ENCODE results near the gene PPP1R9A.

The PPP1R9A gene

DNA sequence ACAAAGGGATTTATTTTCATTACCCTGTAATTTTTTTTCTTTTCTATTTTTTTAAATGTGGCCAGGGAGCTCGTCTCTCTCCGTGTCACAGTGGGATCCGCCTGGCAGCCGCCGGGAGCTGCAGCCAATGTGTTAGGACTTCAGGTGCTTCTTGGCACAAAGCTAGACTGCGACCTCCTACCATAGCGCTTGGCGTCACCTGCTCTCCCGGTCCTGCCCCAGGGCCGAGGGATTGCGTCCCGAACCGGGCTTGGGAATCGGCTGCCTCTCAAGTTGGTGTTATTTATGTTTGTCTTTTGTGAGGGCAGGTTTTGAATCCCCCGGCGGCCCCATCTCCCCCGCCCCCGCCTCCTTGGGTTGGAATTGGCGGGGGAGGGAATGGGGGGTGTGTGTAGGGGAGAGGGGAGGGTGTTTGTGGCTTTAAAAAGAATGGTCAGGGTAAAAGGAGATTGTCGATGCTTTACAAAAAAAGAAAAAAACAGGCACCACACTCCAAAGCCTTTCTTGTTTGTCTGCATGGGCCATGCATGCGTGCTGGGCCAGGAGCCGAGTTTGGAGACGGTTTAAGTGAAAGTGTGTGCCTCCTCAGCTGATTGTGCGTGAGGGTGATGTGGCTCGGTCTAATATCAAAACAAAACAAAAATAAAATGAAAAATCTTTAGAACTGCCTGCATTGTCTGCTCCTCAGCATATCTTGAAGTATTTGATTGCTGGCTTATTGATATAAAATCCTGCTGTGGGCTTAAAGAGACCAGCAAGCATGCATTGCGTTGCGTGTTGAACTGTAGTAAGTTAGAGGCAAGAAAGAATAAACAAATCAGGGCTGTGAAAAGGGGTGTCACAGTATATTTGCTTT is 1.2 kb downstream of the PPP1R9A start:
- FAIRE-seq = no peak
- DNase-seq (ENCODE audit: insufficient read length, low spot score) = no peak

DNA sequence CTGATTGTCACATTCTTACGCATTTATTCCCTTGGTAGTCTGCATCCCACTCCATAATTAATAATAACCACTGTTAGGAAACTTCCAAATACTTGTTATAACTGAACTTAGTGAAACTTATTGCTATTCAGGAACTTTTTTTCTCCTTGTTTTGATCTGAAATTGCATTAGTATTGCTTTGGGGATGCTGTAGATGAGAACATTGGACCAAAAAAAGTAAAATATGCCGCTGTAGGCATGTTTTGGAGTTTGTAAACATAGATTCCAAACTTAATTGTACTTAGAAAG is 1.7 kb downstream of the PPP1R9A start:
- FAIRE-seq = no peak
- DNase-seq (ENCODE audit: insufficient read length, low spot score) = no peak

DNA sequence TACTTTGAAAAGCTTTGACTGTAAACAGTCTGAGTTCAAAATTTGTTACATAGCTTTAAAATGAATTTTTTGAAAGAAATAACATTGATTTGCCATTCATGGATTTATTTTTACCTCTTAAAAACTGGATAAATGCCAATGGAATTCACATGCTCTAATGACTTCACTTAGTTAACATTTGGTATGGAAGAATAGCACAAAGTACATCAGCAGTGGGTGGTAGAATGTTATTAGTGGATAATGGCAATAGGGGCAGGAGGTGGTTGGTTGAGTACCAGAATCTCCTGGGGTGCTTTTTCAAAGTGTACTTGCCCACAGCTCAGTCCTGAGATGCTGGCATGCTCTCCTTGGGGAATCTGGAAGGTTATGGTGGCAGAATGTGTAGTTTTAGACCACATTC is 4.7 kb downstream of the PPP1R9A start:
- FAIRE-seq (no peak), DNase-seq (ENCODE audit: insufficient read length, low spot score) (no peak)

DNA sequence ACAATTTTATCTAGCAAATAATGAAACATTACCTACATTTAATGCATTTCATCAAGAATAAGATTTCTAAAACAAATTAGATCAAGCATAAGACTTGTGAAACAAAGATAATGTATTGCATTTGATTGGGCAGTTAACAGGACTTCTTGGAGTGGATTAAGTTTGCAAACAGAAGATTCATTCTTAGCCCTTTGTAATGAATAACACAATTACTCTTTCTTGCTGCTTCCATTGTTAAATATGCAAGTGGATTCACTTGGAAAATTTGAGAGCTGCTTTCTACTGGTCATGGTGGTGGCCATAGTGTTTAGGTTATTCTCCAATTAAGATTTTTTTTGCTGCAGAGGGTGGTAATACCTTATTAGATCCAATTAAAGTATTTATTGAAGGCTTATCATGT is 6.0 kb downstream of the PPP1R9A start:
- DNase-seq (ENCODE audit: insufficient read length, low spot score) = no peak
- FAIRE-seq = no peak

DNA sequence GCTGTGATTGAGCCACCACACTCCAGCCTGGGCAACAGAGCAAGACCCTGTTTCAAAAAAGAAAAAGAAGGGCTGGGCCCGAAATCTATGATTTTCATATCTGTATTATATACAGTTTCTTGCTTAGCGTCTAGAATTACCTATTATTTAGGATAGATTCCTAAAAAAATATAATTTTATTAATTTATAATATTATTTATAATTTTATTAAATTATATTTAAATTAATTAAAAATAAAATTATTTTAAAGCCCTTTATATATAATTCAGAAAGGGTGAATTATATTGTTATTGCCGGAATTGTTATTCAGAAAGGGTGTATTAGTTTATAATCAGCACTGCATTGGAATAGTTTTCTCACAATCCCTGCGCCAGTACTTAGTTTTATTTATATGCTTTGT is 14.5 kb downstream of the PPP1R9A start:
- DNase-seq (ENCODE audit: insufficient read length, low spot score) (no peak), FAIRE-seq (no peak)

DNA sequence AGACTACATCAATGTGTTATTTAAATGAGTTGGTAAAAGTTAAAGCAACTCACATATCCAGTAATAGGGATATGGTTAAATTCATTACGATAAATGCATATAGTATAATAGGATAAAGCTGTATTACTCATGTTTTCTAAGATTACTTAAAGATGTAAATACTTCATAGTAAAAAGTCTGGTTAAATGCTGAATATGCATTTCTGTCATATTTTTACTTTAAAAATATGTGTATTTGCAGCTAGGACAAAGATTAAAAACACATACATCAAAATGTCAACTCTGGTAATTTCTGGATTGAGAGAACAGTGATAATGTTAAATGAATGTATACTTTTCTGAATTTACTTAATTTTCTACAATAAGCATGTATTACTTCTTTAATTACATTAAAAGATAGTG is 15.1 kb downstream of the PPP1R9A start:
- DNase-seq (ENCODE audit: insufficient read length, low spot score) (no peak), FAIRE-seq (no peak)

DNA sequence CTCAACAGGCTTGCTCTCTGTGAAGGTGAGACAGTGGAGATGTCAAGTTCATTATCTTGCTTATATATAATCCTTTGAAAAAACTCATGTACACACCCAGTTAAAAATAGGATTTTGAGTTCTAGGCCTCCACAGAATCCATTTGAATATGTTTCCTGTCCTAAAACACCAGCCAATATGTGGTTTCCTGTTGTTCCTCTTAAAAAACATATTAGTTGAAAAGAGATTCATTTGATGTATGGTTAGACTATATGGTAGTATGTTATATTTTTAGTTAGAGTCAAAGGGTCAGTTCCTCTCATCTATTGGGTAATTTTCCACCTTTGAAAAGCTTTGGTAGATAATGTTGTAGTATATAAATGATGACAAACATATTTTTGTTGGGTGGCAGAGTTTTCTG is 16.0 kb downstream of the PPP1R9A start:
- FAIRE-seq (no peak), DNase-seq (ENCODE audit: insufficient read length, low spot score) (no peak)

DNA sequence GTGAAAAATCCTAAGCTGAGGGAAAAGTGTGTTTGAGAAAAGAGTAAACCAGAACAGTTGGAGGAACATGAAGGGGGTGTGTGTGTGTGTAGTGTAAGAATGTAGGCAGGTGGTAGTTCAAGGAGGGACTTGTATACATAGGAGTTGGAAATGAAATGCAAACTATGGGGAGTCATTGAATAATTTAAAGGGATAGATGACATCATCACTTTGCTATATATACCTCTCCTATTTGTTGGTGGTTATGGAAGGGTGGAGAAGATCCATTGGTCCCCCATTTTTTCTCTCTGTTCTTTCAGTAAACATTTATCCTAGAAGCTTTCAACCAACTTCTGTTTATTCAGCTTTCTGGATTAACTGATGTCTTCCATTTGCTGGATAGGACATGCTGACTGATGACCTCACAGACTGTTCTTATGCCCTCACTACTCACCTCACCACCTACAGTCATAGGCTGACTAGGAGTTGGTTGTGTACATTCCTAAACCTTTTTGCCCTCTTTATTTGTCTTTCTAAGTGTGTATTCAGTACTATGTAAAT is 20.8 kb downstream of the PPP1R9A start:
- FAIRE-seq (no peak), DNase-seq (ENCODE audit: insufficient read length, low spot score) (no peak)

DNA sequence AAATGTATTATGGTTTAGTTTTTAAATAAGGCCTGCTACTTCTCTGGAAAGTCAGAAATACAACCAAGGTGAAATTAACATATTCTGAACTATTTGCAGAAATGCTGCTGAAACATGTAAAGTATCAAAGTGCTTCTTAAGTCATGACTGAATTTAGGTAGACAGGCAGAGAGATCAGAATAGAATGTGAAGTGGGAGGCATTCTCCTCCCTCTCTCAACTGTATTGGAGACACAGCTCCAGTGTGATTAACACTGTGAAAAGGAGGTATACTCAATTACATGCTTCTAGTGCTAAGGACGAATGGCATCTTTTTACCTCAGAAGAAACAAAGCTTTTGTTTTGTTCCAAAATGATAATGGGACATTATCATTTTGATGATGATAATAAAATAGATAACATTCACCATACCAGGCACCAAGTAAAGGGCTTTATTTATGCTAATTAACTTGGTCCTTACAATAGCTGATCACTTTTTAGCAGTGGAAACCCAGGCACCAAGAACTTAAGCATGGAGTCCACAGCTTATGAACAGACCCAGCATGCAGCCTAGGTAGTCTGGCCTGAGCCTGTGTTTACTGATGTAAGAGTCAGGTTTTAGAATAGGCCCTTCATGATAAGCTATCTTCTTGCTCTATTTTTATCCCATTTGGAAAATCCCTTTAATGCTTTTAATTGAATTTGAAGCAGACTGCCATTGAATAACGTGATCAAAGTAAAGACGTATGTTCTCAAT is 26.0 kb downstream of the PPP1R9A start:
- FAIRE-seq = no peak
- DNase-seq (ENCODE audit: insufficient read length, low spot score) = no peak

DNA sequence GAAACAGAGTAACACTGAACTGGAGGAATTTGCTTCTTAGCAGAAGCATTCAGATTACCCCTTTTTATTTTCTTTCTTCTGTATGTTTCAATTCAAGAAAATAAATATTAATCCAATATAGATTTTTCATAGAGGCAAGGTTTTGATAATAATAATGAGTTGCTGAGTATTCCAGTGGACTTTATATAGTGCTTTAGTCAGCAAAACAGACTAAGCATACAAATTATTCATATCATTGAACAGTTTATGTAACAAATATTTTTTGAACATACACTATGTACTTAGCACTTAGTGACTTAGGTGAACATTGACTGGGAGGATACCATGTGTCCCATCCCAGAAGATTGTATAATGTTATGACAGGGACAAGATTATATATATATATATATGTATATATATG is 32.0 kb downstream of the PPP1R9A start:
- FAIRE-seq (no peak), DNase-seq (ENCODE audit: insufficient read length, low spot score) (no peak)

DNA sequence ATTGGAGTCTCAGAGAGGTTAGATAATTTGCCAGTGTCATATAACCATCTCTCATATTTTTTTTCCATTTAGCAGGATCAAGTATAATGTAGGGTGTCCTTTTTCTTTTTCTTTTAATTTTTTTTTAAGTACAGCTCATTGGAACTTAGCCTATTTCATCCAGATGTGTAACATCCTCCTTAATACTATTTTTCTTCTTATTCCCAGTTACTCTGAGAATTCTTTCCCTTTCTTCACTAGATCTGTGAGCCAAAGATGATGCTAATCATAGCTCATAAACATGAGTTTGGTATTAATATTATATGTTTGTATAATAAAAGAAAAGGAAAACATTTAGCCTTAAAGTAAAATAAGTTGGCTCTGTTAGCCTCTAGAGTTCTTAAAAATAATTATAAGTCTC is 32.8 kb downstream of the PPP1R9A start:
- DNase-seq (ENCODE audit: insufficient read length, low spot score) (no peak), FAIRE-seq (no peak)

DNA sequence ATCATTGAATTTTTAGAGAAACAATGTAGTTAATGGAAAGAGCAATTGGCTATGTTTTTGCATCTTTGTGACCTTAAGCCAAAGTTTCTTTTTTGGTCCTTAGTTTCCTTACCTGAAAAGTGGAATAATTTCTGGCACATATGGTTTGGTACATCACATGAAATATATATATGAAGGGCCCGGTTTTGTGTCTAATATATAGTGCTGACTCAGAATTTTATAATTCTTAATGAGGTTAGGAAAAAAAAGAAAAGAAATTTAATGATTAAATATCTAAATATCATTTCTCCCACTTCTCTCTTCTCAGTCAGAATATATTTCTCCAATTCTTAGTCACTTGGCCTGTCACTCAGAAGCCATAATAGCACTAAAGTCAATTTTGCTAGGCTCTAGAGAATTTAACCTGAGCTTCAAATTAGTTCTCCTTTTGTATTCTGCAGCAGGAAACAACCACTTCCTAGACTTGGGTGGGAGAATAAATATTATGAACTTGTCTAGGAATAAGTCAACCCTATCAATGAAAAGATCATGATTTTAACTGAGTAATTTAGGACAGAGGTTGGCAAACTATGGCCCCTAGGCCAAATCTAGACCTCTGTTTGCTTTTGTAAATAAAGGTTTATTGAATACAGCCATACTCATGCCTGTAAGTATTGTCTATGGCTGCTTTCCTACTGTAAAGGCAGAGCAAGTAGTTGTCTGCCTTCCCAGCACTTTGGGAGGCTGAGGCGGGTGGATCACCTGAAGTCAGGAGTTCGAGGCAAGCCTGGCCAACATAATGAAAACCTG is 34.6 kb downstream of the PPP1R9A start:
- FAIRE-seq (no peak), DNase-seq (ENCODE audit: insufficient read length, low spot score) (no peak)

DNA sequence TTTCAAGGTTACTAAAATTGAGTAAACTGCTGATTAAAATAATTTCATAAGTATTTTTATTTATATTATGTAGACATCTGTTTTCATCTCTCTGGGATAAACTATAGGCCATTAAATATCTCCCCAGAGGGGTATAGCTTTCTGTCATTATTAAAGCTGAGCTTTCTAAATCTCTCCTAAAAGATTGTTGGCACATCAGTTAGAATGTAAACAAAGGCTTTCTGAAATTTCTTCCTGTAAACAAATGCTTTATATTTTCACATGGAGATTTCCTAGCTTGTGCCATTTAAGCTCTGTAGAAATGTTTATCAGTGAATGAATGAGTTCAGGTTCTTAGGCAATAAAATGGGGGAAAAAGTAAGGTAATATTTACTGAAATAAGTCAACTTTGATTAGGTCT is 35.7 kb downstream of the PPP1R9A start:
- no peak for FAIRE-seq
- no peak for DNase-seq (ENCODE audit: insufficient read length, low spot score)

DNA sequence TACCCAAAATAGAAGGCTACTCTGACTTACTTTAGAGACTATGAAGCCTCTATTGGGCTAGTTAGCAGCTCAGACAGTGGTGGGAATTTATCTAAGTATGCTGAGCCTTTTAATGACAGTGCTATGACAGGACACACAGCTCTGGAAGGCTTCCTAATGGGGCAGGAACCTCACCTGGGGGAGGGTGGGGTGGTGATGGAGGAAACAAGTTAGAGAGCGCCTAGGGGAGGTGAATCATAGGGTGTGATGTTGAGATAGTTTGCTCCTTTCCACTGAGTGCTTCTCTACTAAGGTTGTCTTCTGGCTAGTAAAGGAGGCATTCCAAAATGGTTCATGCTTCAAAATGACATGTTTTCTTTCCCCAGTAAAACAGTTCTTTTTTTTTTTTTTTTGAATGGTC is 42.1 kb downstream of the PPP1R9A start:
- DNase-seq (ENCODE audit: insufficient read length, low spot score) (no peak), FAIRE-seq (no peak)

DNA sequence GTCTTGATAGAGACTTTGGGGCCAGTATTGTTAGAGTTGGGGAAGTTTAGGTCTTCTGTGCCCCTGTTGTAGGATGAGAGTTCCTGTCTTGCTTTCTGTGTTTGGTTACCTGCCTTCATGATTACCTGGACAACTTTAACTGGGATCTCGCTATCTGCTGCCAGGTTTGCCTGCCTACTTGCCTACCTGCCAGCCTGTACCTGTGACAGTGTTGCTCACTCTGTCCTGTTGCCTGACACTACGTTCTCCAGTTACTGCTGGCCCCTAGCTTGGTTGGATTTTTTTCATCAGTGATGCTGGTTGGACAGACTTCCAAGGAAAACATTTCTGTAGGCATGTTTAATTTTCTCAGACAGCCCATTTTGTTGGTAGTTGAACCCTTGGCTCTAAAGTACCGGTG is 48.4 kb downstream of the PPP1R9A start:
- DNase-seq (ENCODE audit: insufficient read length, low spot score) (no peak), FAIRE-seq (no peak)

DNA sequence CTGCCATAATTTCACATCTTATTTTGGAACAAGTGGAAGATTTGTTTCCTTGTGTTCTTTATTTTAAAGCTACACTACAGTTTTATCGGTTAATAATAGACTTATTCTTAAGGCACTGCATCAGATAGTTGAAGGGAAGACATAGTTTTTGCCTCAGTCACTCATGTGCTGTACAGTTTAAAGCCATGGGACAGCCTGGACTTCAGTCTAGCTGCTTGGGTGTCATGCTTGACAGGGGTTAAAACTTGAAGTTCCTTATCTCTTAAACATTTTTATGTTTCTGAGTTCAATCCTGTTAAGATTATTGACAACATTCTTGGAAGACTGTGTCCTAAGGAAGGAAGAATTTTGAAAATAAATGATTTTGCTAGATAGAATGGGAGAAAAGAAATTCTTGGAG is 49.7 kb downstream of the PPP1R9A start:
- DNase-seq (ENCODE audit: insufficient read length, low spot score) = no peak
- no peak for FAIRE-seq

DNA sequence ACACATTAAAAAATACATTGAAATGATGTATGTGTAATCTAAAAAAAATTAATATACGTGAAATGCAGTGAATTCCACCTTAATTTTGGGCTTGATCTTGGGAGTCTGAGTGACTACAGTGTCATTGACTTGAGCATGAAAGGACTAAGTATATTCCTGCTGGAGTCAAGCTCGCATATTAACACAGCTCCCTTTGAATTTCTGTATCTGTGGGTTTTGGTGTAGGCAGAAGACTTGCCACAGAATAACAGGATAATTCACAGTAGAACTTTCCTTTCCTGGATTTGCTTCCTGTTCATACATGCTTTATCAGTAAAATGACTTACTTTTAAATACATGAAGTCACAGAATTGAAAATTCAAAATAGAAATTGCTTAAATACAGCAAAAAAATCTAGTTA is 55.3 kb downstream of the PPP1R9A start:
- FAIRE-seq (no peak), DNase-seq (ENCODE audit: insufficient read length, low spot score) (no peak)

DNA sequence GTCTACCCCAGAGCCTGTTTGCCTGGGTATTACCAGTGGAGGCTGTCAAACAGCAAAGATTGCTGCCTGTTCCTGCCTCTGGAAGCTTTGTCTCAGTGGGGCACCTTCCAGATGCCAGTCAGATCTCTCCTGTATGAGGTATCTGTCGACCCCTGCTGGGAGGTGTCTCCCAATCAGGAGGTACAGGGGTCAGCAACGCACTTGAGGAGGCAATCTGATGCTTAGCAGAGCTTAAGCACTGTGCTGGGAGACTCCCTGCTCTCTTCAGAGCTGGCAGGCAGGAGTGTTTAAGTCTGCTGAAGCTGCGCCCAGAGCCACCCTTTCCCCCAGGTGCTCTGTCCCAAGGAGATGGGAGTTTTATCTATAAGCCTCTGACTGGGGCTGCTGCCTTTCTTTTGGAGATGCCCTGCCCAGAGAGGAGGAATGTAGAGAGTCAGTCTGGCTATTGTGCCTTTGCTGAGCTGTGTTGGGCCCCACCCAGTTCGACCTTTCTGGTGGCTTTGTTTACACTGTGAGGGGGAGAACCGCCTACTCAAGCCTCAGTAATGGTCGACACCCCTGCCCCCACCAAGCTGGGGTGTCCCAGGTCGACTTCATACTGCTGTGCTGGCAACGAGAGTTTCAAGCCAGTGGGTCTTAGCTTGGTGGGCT is 62.2 kb downstream of the PPP1R9A start:
- DNase-seq (ENCODE audit: insufficient read length, low spot score) (no peak), FAIRE-seq (no peak)

DNA sequence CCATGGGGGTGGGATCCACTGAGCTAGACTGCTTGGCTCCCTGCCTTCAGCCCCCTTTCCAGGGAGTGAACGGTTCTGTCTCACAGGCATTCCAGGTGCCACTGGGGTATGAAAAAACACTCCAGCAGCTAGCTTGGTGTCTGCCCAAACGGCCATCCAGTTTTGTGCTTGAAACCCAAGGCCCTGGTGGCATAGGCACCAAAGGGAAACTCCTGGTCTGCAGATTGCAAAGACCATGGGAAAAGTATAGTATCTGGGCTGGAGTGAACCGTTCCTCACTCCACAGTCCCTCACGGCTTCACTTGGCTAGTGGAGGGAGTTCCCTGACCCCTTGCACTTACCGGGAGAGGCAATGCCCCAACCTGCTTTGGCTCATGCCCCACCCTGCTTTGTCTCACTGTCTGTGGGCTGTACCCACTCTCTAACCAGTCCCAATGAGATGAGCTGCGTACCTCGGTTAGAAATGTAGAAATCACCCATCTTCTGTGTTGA is 62.7 kb downstream of the PPP1R9A start:
- DNase-seq (ENCODE audit: insufficient read length, low spot score) (no peak), FAIRE-seq (no peak)

DNA sequence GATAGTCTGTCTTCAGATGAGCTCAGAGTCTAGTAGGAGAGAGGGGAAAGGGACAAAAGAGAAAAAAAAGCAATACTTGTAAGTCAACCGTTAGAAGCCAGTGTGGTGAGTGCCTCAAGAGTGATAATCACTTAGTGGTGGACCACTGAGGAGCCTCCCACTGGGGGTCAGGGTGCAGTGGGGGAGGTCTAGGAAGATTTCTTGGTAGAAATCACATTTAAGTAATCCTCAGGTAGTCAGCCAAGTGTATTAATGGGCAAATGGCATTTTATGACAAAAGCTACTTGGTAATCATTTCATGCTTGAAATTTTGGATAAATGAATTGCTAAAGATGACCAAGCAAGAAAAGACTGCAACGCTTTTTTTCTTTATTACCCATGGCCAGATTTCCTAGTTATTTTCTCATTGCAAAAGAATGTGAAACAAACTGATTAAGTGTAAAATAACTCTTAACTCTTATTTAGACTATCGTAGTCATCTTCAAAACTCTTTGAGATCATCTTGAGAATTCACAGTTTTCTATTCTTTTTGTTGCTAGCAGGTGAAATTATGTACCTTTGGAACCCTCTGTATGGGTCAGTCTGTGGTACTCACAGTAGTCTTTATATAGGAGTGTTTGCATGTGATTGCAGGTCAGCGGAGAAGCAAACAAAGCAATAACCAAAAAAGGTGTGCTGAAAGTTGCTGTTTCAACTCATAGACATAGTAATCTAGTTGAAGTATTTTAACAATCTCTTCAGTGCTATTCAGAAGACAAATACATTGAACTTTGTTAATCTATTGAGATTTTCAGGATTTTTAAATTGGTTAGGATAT is 63.9 kb downstream of the PPP1R9A start:
- DNase-seq (ENCODE audit: insufficient read length, low spot score) (no peak), FAIRE-seq (no peak)

All from GM19239 (cell line).